HepG2 (cell line): ENCODE data around the gene CDC20. TPM values are rescaled to one million over a fixed set of nuclear protein-coding genes. Genes with fewer than 3 reads are reported as not detected.
A peak's percentile ranks its signal among the peaks of the same experiment; 100 is the strongest.

Experiments used
- ATAC-seq: fragments of 200-7000 bp; cut with Tn5 transposase; 3 replicates; pipeline ENCODE4 v1.9.1; 2020; ENCODE audit warnings: mild to moderate bottlenecking, moderate library complexity
- BruUV-seq: library from RNA; stranded (reverse); fragments of 400-500 nt; replicated peaks from 2 replicates; lab custom pipeline; 2021; lab: Mats Ljungman, UMichigan
- CTCF ChIA-PET: fragments of 300-600 bp; formaldehyde crosslinking; extraction: SDS; loops from one replicate; lab custom pipeline; 2021; ENCODE audit warnings: low total read pairs, inconsistent platforms, low intra/inter-chr PET ratio; lab: Yijun Ruan, JAX
- POLR2A ChIA-PET: fragments of 350-600 bp; sonication (Branson Sonifier 250); formaldehyde crosslinking; loops from one replicate; lab custom pipeline; 2020; ENCODE audit warnings: antibody characterized with exemption, inconsistent platforms; lab: Yijun Ruan, JAX
- DNase-seq: peaks from one replicate; pipeline ENCODE4 v3.0.0-alpha.2; 2015; ENCODE audit warnings: low spot score
- FAIRE-seq: peaks from 3 replicates; lab custom pipeline; 2011; peaks lifted over from hg19 to GRCh38; lab: Jason Lieb, UNC
- H2AFZ ChIP-seq: one replicate; pipeline ENCODE4 v1.6.1; 2011; ENCODE audit warnings: low read length, inconsistent platforms
- H3K27ac ChIP-seq: fragments of 300-600 bp; 3 replicates; pipeline ENCODE4 v1.8.0; 2011; ENCODE audit warnings: mixed run types, mild to moderate bottlenecking, mixed read lengths, low read length, inconsistent platforms; ENCODE audit not compliant: insufficient read depth; ENCODE audit errors: extremely low read length
- H3K27me3 ChIP-seq, 2 experiments: fragments of 200-600 bp in 1 of 2; 2 replicates in 1 of 2; 3 replicates in 1 of 2; pipeline versions ENCODE4 v1.6.0 to v1.8.0; 2011; ENCODE audit warnings: low read length in 2 of 2, mild to moderate bottlenecking in 2 of 2, moderate library complexity in 2 of 2, inconsistent platforms in 1 of 2; ENCODE audit not compliant: insufficient read depth in 2 of 2, control insufficient read depth in 1 of 2
- H3K36me3 ChIP-seq, 2 experiments: fragments of 200-600 bp in 1 of 2; replicated peaks in 1 of 2; 2 replicates in 1 of 2; 3 replicates in 1 of 2; pipeline versions ENCODE4 v1.5.1 to v1.8.0; 2011; ENCODE audit warnings: low read length in 2 of 2, inconsistent platforms in 1 of 2; ENCODE audit not compliant: insufficient read depth in 2 of 2, control insufficient read depth in 1 of 2
- H3K4me1 ChIP-seq: 2 replicates; pipeline ENCODE4 v1.5.1; 2012; ENCODE audit warnings: low read length, inconsistent platforms; ENCODE audit not compliant: insufficient read depth
- H3K4me2 ChIP-seq: 2 replicates; pipeline ENCODE4 v1.6.0; 2011; ENCODE audit warnings: low read depth, low read length, inconsistent platforms
- H3K4me3 ChIP-seq, 3 experiments: fragments of 200-600 bp in 1 of 3; sonication (generic), shearing (Covaris generic) in 1 of 3; replicated peaks in 1 of 3; 2 replicates each; pipeline ENCODE4 v1.5.1; 2011 to 2016; ENCODE audit warnings: low read length in 3 of 3, inconsistent platforms in 2 of 3, low read depth in 2 of 3, mild to moderate bottlenecking in 2 of 3, control low read depth in 1 of 3, mixed read lengths in 1 of 3; ENCODE audit not compliant: insufficient read depth in 1 of 3
- H3K79me2 ChIP-seq: one replicate; pipeline ENCODE4 v1.6.1; 2011; ENCODE audit warnings: low read length, inconsistent platforms; ENCODE audit not compliant: insufficient read depth
- H3K9ac ChIP-seq: 2 replicates; pipeline ENCODE4 v1.6.0; 2011; ENCODE audit warnings: mild to moderate bottlenecking, low read depth, low read length, inconsistent platforms; ENCODE audit not compliant: insufficient read depth
- H3K9me3 ChIP-seq: 2 replicates; pipeline ENCODE4 v1.5.1; 2012; ENCODE audit warnings: mild to moderate bottlenecking, low read length
- H4K20me1 ChIP-seq: 2 replicates; pipeline ENCODE4 v1.6.0; 2011; ENCODE audit warnings: inconsistent platforms, mild to moderate bottlenecking, low read length, moderate library complexity; ENCODE audit not compliant: insufficient read depth
- AGO2 ChIP-seq: fragments of 200-400 bp; formaldehyde crosslinking; optimal IDR thresholded peaks from 2 replicates; pipeline ENCODE3; 2017; ENCODE audit warnings: mild to moderate bottlenecking, low read depth, low read length, moderate library complexity
- FOXP1 ChIP-seq, 2 experiments: fragments of 450-650 bp in 1 of 2; IDR thresholded peaks; 2 replicates each; pipeline ENCODE4 v1.6.1; 2017 to 2018; ENCODE audit warnings: antibody characterized with exemption in 1 of 2
- GATAD2A ChIP-seq: IDR thresholded peaks from 2 replicates; pipeline ENCODE4 v1.6.1; 2016
- HDAC2 ChIP-seq: sonication (generic); formaldehyde crosslinking; IDR thresholded peaks from 2 replicates; pipeline ENCODE4 v1.4.0; 2020; ENCODE audit warnings: missing genetic modification reagents
- KDM6A ChIP-seq: IDR thresholded peaks from 2 replicates; pipeline ENCODE4 v1.6.1; 2016; ENCODE audit warnings: low read depth
- RBM22 ChIP-seq: fragments of 200-400 bp; formaldehyde crosslinking; optimal IDR thresholded peaks from 2 replicates; pipeline ENCODE3; 2017; ENCODE audit warnings: mild to moderate bottlenecking, low read length, moderate library complexity
- SOX13 ChIP-seq, 3 experiments: fragments of 450-650 bp in 1 of 3; sonication (generic) in 1 of 3; formaldehyde crosslinking in 1 of 3; IDR thresholded peaks in 2 of 3; conservative IDR thresholded peaks in 1 of 3; 2 replicates each; pipeline versions ENCODE4 v1.5.0 to v1.6.1; 2016 to 2020; ENCODE audit warnings: antibody characterized with exemption in 1 of 3, mild to moderate bottlenecking in 1 of 3, missing compliant biosample characterization in 1 of 3, missing genetic modification reagents in 1 of 3, moderate library complexity in 1 of 3
- XRCC5 ChIP-seq: fragments of 200-400 bp; formaldehyde crosslinking; optimal IDR thresholded peaks from 2 replicates; pipeline ENCODE3; 2017; ENCODE audit warnings: mild to moderate bottlenecking, low read length
- ZC3H4 ChIP-seq: sonication (generic); formaldehyde crosslinking; IDR thresholded peaks from 2 replicates; pipeline ENCODE4 v1.4.0; 2020; ENCODE audit warnings: missing genetic modification reagents, borderline replicate concordance
- ZNF567 ChIP-seq: sonication (generic); formaldehyde crosslinking; IDR thresholded peaks from 2 replicates; pipeline ENCODE4 v1.8.1; 2023; ENCODE audit warnings: mild to moderate bottlenecking, missing genetic modification reagents, borderline replicate concordance
- WGBS: methylation state at CpG from one replicate; pipeline ENCODE4 v1.1.6; 2017; ENCODE audit warnings: low lambda C conversion rate; 5-methylcytosine and 5-hydroxymethylcytosine counted together
- in situ Hi-C: cut with HindIII; loops from 2 replicates; pipeline ENCODE4 v1.10.0; 2017; ENCODE audit warnings: low pct_unique_long_range_greater_than_20kb; ENCODE audit not compliant: extremely low pct_ligation_motif_present
- intact Hi-C: fragments of 100-400 bp; cut with micrococcal nuclease; formaldehyde crosslinking; loops from one replicate; pipeline ENCODE4 v1.10.0; 2022; ENCODE audit not compliant: unreplicated experiment
- polyA plus RNA-seq, 8 experiments: library from polyadenylated mRNA; depleted of rRNA in 3 of 8; stranded (reverse) in 7 of 8; unstranded in 1 of 8; fragments of >200 nt; fragmentation: Illumina TruSeq in 4 of 8; extraction: Trizol in 4 of 8; gene quantifications; 2 replicates each; pipeline versions ENCODE4 v1.2.1 to v1.2.3, GENCODE V29; 2011 to 2016; ENCODE audit warnings: low read depth in 4 of 8, missing spikeins in 1 of 8, mixed read lengths in 1 of 8; ENCODE audit not compliant: insufficient read depth in 1 of 8
- total RNA-seq, 5 experiments: library from RNA; depleted of rRNA; stranded (reverse); fragments of >200 nt; fragmentation: Illumina TruSeq; extraction: Trizol; gene quantifications; 2 replicates each; pipeline ENCODE4 v1.2.3, GENCODE V29; 2016; ENCODE audit warnings: low read depth in 1 of 5
- TF ChIP-seq, protein P1 (sequence below): sonication (generic); formaldehyde crosslinking; IDR thresholded peaks from 2 replicates; pipeline ENCODE4 v1.9.0; 2021; ENCODE audit warnings: missing genetic modification reagents, borderline replicate concordance
- TF ChIP-seq, protein P2 (sequence below): sonication (generic); formaldehyde crosslinking; IDR thresholded peaks from 2 replicates; pipeline ENCODE4 v1.8.1; 2023; ENCODE audit warnings: mild to moderate bottlenecking, missing genetic modification reagents, borderline replicate concordance
- TF ChIP-seq, protein P3 (sequence below): sonication (generic); formaldehyde crosslinking; conservative IDR thresholded peaks from 2 replicates; pipeline ENCODE4 v1.5.0; 2020; ENCODE audit warnings: missing genetic modification reagents

CDC20 gene
- total and polyA plus RNA-seq, 2 of the 13 experiments (the other 11 are each of a cell fraction or from before 2014, with no cell fraction given) = 57.9 to 90.0 TPM

DNA sequence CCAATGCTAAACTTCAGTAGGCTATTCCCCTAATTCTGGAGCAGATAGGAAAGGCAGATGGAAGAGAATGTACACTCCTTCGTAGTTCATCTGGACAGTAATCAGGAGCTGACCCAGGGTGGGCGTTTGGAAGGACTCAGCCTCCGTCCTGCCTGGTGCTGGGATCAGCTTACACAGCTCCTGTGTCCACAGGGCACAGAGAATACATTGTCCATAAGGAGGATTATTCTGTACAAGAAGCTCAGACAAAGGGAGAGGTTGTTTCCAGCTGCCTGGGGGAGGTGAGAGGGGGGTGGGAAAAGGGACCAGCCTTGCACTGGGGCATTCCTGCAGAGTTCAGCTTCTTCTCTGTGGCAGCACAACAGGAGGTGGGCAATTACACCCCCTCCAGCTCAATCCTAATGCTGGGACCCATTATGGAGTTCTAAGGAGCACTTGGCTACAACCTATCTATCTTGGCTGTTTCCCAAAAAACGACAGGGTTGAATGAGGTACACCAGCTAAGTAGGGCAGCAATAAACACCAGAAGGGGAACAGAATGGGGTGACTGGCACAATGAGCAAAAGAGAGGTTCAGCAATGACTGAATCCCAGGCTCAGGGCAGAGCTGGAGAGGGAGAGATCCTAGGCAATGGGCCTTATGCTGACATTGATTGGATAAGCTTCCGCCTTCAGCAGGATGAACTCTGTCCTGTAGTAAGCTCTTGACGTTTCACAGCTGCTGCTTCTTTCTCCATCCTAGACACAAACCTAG is 23.4 kb downstream of the CDC20 start:
- H3K4me1 ChIP-seq = peaks cover 15% of the 10 kb centered on the region
- POLR2A ChIA-PET = interaction anchor here (0.9 to 2.4 kb wide), 3 partner anchors 9 to 155 kb away, joined by 3 to 7 read pairs (median 4); partner anchors contain the start of gene ELOVL1
- ATAC-seq (peak; percentile 50), FAIRE-seq (no peak), DNase-seq (no peak)
- H3K36me3 ChIP-seq = peaks cover 18 to 47% of the 10 kb centered on the region in 2 experiments
- intact Hi-C loops = no loop called here
- no peaks in the 10 kb centered on the region for H3K79me2 ChIP-seq
- H3K27ac ChIP-seq = no peak overlapping the region
- no peak overlapping the region for H2AFZ ChIP-seq
- TF ChIP-seq RBM22 (peak; percentile 0), ZC3H4 (CRISPR knock-in tag) (no peak), GATAD2A (no peak), XRCC5 (peak; percentile 42)
- 0 out of 2 replicates have a peak overlapping the region, but pooled peaks have one; percentile 6 for H3K4me2 ChIP-seq
- H3K4me3 ChIP-seq = no peak overlapping the region
- 57% methylated on average over 3 of the region's 6 CpGs for WGBS
- no peak overlapping the region for H3K9ac ChIP-seq
- no TSS peak for BruUV-seq
- in situ Hi-C loops = no loop called here
- H4K20me1 ChIP-seq = no peaks in the 10 kb centered on the region
- CTCF ChIA-PET = no interaction called here
- H3K9me3 ChIP-seq = no peaks in the 10 kb centered on the region
- no peaks in the 10 kb centered on the region for H3K27me3 ChIP-seq

DNA sequence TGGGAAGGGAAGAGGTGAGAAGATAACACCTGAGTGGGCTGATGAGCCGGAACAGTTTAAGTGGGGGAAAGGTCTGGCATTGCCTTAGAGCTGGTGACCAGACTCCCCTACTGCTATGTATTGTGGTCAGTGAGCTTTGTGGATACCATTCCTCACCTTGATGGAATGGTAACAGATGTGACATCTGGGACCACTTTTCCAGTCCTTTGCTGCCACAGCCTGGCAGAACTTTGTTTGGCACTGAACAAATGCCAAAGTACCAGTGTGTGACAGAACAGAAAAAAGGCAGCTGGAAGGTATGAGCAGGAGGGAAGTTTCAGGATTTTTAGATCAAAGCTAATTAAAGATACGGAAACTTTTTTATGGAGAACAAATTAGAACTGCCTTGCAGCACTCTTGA is 24.7 kb downstream of the CDC20 start:
- Histone ChIP-seq H3K4me3 (no peak overlapping the region), H4K20me1 (no peaks in the 10 kb centered on the region), H3K4me1 (peaks cover 27% of the 10 kb centered on the region), H3K9me3 (no peaks in the 10 kb centered on the region), H3K79me2 (peaks cover 11% of the 10 kb centered on the region), H3K9ac (no peak overlapping the region), H3K27ac (no peak overlapping the region), H3K36me3 (peaks cover 18 to 55% of the 10 kb centered on the region in 2 experiments), H3K27me3 (no peaks in the 10 kb centered on the region), H3K4me2 (no peak overlapping the region), H2AFZ (no peak overlapping the region)
- 100% methylated on average over 2 of the region's 2 CpGs for WGBS
- in situ Hi-C loops = no loop called here
- intact Hi-C loops = loop anchor here (1.0 kb wide), 1 partner anchor 145 kb away; no protein-coding TSS in a partner anchor
- no TSS peak for BruUV-seq
- ChIA-PET POLR2A (interaction anchor here (1.0 to 2.4 kb wide), 2 partner anchors 15 to 26 kb away, joined by 3 to 7 read pairs; partner anchors contain the start of gene ELOVL1), CTCF (interaction anchor here (0.9 to 1.4 kb wide), 2 partner anchors 145 to 156 kb away, joined by 4 to 5 read pairs; no protein-coding TSS in a partner anchor)
- no peak for DNase-seq
- ATAC-seq = no peak
- no peak for FAIRE-seq
- TF ChIP-seq KDM6A (CRISPR knock-in tag) = no peak
- no peak for TF ChIP-seq ZNF567 (CRISPR knock-in tag)
- TF ChIP-seq HDAC2 (CRISPR knock-in tag) = no peak
- TF ChIP-seq, protein P1, sequence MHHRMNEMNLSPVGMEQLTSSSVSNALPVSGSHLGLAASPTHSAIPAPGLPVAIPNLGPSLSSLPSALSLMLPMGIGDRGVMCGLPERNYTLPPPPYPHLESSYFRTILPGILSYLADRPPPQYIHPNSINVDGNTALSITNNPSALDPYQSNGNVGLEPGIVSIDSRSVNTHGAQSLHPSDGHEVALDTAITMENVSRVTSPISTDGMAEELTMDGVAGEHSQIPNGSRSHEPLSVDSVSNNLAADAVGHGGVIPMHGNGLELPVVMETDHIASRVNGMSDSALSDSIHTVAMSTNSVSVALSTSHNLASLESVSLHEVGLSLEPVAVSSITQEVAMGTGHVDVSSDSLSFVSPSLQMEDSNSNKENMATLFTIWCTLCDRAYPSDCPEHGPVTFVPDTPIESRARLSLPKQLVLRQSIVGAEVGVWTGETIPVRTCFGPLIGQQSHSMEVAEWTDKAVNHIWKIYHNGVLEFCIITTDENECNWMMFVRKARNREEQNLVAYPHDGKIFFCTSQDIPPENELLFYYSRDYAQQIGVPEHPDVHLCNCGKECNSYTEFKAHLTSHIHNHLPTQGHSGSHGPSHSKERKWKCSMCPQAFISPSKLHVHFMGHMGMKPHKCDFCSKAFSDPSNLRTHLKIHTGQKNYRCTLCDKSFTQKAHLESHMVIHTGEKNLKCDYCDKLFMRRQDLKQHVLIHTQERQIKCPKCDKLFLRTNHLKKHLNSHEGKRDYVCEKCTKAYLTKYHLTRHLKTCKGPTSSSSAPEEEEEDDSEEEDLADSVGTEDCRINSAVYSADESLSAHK (CRISPR knock-in tag) = no peak
- no peak for TF ChIP-seq AGO2
- no peak for TF ChIP-seq FOXP1 (IDR thresholded peaks at IDR 0.05)
- no peak for TF ChIP-seq FOXP1 (CRISPR knock-in tag; IDR thresholded peaks at IDR 0.05)
- TF ChIP-seq SOX13 (IDR thresholded peaks at IDR 0.05) = no peak
- no peak for TF ChIP-seq SOX13 (CRISPR knock-in tag; conservative IDR thresholded peaks at IDR 0.05 in 1 of 2, IDR thresholded peaks at IDR 0.05 in 1 of 2)
- TF ChIP-seq, protein P2, sequence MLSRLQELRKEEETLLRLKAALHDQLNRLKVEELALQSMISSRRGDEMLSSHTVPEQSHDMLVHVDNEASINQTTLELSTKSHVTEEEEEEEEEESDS = no peak
- TF ChIP-seq, protein P3, sequence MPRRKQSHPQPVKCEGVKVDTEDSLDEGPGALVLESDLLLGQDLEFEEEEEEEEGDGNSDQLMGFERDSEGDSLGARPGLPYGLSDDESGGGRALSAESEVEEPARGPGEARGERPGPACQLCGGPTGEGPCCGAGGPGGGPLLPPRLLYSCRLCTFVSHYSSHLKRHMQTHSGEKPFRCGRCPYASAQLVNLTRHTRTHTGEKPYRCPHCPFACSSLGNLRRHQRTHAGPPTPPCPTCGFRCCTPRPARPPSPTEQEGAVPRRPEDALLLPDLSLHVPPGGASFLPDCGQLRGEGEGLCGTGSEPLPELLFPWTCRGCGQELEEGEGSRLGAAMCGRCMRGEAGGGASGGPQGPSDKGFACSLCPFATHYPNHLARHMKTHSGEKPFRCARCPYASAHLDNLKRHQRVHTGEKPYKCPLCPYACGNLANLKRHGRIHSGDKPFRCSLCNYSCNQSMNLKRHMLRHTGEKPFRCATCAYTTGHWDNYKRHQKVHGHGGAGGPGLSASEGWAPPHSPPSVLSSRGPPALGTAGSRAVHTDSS = no peak
